ENCODE data around the gene COL17A1. TPM values are rescaled to one million over a fixed set of nuclear protein-coding genes. Genes with fewer than 3 reads are reported as not detected.

Gene COL17A1
- total and polyA plus RNA-seq, 5 donors = 0.07 to 0.43 (median 0.13) TPM; not detected in 1

DNA sequence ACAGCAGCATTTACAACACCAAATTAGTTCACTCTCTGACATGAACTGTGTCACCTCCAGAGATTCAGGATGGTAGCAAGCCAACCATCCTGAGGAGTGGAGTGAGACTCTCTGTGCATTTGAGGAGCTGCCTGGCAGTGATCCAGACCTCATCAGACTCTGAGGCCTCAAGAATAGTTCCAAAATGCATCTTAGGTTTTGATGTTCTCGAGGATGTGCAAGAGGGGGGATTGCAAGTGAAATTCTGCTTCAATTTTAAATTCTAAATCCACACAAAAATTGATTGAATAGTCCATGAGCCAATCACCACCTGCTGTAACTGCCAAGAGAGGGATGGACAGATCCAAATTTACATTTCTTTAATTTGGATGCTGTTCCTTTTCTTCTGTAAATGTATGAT, 69.0 kb downstream of the COL17A1 start:
- no peaks in the 10 kb centered on the region for H3K4me1 ChIP-seq (ENCODE audit: control insufficient read depth, insufficient read depth, low read length)
- ATAC-seq (no peak), DNase-seq (no peak)
- no peak overlapping the region for H3K4me3 ChIP-seq (ENCODE audit: low read length)
- H3K9me3 ChIP-seq (ENCODE audit: control insufficient read depth, low read length) = no peaks in the 10 kb centered on the region
- no peak overlapping the region for H3K27ac ChIP-seq (ENCODE audit: low read length)
- H3K27me3 ChIP-seq (ENCODE audit: control insufficient read depth, insufficient read depth) = no peaks in the 10 kb centered on the region
- 79% methylated on average over 1 of the region's 1 CpG for WGBS
- intact Hi-C loops (cut with DNase I) = no loop called here

DNA sequence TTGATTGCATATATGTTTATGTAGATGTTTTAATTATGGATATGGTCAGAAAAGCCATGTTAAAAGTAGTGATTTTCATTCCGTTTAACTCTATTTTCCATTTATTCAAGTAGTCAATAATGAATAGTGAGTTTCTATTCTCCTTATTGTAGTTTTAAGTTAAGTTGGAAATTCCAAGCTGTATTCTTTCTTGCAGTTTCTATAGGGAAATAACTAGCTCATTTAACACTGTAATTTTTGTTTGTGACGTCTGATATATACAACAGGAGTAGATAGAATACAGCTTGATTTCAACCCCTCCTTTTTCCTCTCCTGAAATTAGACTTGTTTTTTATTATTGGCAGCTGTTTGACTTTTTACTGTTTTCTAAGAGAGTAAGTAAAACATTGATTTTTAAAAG, 71.5 kb downstream of the COL17A1 start:
- Histone ChIP-seq H3K4me1 (ENCODE audit: control insufficient read depth, insufficient read depth, low read length) (no peaks in the 10 kb centered on the region), H3K27me3 (ENCODE audit: control insufficient read depth, insufficient read depth) (no peaks in the 10 kb centered on the region), H3K4me3 (ENCODE audit: low read length) (no peak overlapping the region), H3K9me3 (ENCODE audit: control insufficient read depth, low read length) (no peaks in the 10 kb centered on the region), H3K27ac (ENCODE audit: low read length) (no peak overlapping the region)
- intact Hi-C loops (cut with DNase I) = no loop called here
- WGBS = 86% methylated on average over 2 of the region's 2 CpGs
- DNase-seq = no peak
- no peak for ATAC-seq

DNA sequence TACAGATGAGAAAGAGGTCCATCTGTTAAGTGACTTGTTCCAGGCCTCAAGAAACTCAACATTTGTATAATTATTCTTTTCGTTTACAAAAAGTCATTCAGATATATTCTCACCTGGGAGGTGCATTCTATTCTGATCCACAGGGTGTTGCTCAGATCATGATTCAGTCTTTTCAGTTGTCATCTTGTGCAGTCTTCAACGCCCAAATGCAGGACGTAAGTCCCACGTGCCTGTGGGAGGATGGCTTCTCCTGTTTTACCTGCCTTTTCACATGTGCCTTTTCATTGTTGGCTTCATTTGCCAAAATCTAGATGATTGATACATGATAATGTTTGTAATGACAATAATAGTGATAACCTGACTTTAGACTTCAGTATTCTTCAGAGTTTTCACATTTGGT, 72.2 kb downstream of the COL17A1 start:
- H3K9me3 ChIP-seq (ENCODE audit: control insufficient read depth, low read length) = no peaks in the 10 kb centered on the region
- no peak overlapping the region for H3K27ac ChIP-seq (ENCODE audit: low read length)
- 91% methylated on average over 4 of the region's 4 CpGs for WGBS
- DNase-seq = no peak
- ATAC-seq = no peak
- H3K4me3 ChIP-seq (ENCODE audit: low read length) = no peak overlapping the region
- intact Hi-C loops (cut with DNase I) = no loop called here
- H3K27me3 ChIP-seq (ENCODE audit: control insufficient read depth, insufficient read depth) = no peaks in the 10 kb centered on the region
- no peaks in the 10 kb centered on the region for H3K4me1 ChIP-seq (ENCODE audit: control insufficient read depth, insufficient read depth, low read length)

DNA sequence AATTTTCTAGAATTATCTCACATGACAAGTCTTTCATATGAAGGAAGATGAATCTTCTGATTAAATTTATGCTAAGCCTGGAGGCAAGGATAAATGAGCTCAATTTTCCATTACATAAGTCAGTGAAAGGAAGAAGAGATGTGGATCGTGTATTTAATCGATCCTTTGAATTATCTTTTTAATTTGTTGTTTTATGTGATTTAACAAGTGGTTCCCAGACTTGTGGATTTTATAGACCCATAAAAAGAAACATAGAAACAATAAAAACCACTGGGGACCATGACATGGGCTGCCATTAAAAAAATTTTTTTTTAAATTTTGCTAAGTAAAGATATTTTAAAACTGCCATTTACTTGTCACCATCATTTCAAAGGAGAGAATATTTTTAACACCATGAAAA, 73.8 kb downstream of the COL17A1 start:
- no peaks in the 10 kb centered on the region for H3K4me1 ChIP-seq (ENCODE audit: control insufficient read depth, insufficient read depth, low read length)
- WGBS = 93% methylated on average over 2 of the region's 2 CpGs
- H3K27ac ChIP-seq (ENCODE audit: low read length) = no peak overlapping the region
- intact Hi-C loops (cut with DNase I) = no loop called here
- H3K4me3 ChIP-seq (ENCODE audit: low read length) = no peak overlapping the region
- no peak for DNase-seq
- H3K9me3 ChIP-seq (ENCODE audit: control insufficient read depth, low read length) = no peaks in the 10 kb centered on the region
- no peak for ATAC-seq
- H3K27me3 ChIP-seq (ENCODE audit: control insufficient read depth, insufficient read depth) = no peaks in the 10 kb centered on the region

DNA sequence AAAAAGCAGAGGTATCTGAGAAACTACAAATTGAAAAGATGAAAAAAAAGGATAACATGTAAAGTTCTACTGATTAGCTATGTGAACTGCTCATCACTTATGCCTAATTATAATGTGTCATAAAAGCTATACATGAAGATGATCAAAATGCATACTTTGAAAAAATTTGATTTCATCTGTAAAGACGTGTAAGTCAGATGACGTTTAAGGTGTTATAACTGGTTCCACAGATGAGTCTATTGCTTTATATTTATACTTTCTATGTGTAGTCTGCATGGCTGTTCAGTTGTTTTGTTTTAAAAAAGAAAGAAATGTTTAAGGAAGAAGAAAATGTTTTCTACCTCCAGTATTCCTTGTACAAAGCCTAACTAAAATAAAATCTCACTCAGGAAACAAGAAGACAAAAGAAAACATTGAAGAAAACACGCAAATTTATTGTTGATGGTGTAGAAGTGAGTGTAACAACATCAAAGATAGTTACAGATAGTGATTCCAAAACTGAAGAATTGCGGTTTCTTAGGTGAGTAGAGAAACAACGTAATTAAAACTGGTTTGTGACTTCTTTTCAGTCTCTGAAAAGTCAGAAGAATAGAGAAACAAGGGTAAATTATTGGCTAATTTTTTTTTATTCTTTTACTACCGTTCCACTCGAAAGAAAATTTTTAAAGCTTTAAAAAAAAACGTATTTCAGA, 80.4 kb downstream of the COL17A1 start:
- H3K4me1 ChIP-seq (ENCODE audit: control insufficient read depth, insufficient read depth, low read length) = no peaks in the 10 kb centered on the region
- H3K27ac ChIP-seq (ENCODE audit: low read length) = no peak overlapping the region
- DNase-seq (no peak), ATAC-seq (no peak)
- 90% methylated on average over 8 of the region's 8 CpGs for WGBS
- no peaks in the 10 kb centered on the region for H3K9me3 ChIP-seq (ENCODE audit: control insufficient read depth, low read length)
- no peaks in the 10 kb centered on the region for H3K27me3 ChIP-seq (ENCODE audit: control insufficient read depth, insufficient read depth)
- H3K4me3 ChIP-seq (ENCODE audit: low read length) = no peak overlapping the region
- intact Hi-C loops (cut with DNase I) = loop anchor here in 1 of 4 donors (10.0 kb wide), 1 partner anchor 121 kb away; no protein-coding TSS in a partner anchor

DNA sequence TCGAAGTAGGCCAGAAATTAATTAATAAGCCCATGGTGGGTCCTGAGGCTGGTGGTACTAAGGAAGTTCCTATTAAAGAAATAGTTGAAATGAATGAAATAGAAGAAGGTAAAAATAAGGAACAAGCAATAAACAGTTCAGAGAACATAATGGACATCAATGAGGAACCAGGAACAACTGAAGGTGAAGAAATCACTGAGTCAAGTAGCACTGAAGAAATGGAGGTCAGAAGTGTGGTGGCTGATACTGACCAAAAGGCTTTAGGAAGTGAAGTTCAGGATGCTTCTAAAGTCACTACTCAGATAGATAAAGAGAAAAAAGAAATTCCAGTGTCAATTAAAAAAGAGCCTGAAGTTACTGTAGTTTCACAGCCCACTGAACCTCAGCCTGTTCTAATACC, 82.8 kb downstream of the COL17A1 start:
- DNase-seq (no peak), ATAC-seq (no peak)
- Histone ChIP-seq H3K9me3 (ENCODE audit: control insufficient read depth, low read length) (no peaks in the 10 kb centered on the region), H3K4me3 (ENCODE audit: low read length) (no peak overlapping the region), H3K27ac (ENCODE audit: low read length) (no peak overlapping the region), H3K27me3 (ENCODE audit: control insufficient read depth, insufficient read depth) (no peaks in the 10 kb centered on the region), H3K4me1 (ENCODE audit: control insufficient read depth, insufficient read depth, low read length) (no peaks in the 10 kb centered on the region)
- WGBS = 100% methylated on average over 1 of the region's 1 CpG
- intact Hi-C loops (cut with DNase I) = loop anchor here in 1 of 4 donors (10.0 kb wide), 1 partner anchor 118 kb away; no protein-coding TSS in a partner anchor

DNA sequence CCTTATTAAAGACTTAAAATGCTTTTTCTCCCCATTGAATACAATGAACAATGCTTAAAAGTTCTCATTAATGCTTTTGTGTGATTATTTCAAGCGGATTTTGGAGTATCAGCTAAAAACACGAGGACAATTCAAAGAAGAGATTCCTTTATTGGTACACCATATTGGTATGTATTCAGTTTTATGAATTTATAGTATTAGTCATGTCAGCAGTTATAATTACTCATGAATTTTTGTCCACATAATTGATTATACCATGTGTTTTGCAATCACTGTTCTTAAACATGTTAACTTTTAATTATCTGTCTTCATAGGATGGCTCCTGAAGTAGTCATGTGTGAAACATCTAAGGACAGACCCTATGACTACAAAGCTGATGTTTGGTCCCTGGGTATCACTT, 86.9 kb downstream of the COL17A1 start:
- intact Hi-C loops (cut with DNase I) = no loop called here

DNA sequence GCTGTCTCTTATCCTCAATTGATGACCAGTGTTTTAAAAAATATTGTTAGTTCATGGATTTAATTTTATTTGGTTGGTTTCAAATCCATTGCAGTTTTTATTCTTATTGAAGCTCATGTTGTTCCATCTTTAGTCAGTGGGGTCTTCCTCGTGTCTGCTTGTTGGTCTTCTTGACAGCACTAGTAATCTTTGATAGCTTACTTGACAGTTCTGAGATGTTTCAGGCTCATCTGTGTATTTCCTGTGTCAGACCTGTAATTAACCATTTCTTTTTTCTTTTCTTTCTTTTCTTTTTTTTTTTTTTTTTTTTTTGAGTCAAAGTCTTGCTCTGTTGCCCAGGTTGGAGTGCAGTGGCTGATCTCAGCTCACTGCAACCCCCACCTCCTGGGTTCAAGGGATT, 90.5 kb downstream of the COL17A1 start:
- Histone ChIP-seq H3K9me3 (ENCODE audit: control insufficient read depth, low read length) (no peaks in the 10 kb centered on the region), H3K4me1 (ENCODE audit: control insufficient read depth, insufficient read depth, low read length) (no peaks in the 10 kb centered on the region), H3K27ac (ENCODE audit: low read length) (no peak overlapping the region), H3K4me3 (ENCODE audit: low read length) (no peak overlapping the region), H3K27me3 (ENCODE audit: control insufficient read depth, insufficient read depth) (no peaks in the 10 kb centered on the region)
- 84% methylated on average over 1 of the region's 1 CpG for WGBS
- ATAC-seq = no peak
- intact Hi-C loops (cut with DNase I) = no loop called here
- DNase-seq = no peak

More for the DNA sequence above, 86.9 kb downstream of the COL17A1 start:
- ATAC-seq (no peak), DNase-seq (no peak)
- H3K4me3 ChIP-seq (ENCODE audit: low read length) = no peak overlapping the region
- H3K27ac ChIP-seq (ENCODE audit: low read length) = no peak overlapping the region
- H3K4me1 ChIP-seq (ENCODE audit: control insufficient read depth, insufficient read depth, low read length) = no peaks in the 10 kb centered on the region
- H3K27me3 ChIP-seq (ENCODE audit: control insufficient read depth, insufficient read depth) = no peaks in the 10 kb centered on the region
- H3K9me3 ChIP-seq (ENCODE audit: control insufficient read depth, low read length) = no peaks in the 10 kb centered on the region
- WGBS = 92% methylated on average over 2 of the region's 2 CpGs

DNA sequence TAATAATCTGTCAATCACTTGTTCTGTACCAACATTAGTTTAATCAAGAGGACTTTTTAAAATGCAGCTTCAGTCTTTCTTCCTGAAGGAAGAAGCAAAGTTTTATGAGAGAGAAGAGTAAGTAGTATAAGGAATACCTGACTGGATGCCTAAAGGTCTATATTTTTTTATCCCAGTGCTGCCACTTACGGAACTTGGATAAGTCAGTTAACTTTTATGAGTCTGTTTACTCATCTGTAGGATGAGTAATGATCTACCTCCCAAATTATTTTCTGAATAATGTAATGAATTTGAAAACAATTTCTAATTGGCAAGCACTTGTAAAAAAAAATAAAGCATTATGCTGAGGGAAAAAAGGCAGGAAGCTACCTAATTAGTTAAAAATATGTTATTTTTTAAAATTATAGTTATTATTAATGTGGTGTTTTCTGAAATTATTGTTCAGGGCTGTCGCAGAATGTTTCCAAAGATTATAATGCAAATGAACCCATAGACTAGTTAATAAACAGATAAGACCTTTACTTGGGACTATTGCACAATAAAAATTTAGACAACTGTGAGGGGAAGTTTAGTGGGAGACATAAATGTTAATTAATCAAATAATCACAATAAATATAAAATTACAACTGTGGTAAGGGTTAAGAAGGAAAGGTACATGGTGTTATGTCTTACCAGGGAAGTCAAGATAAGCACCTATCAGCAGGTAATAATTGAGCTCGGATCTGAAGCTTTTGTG, 94.1 kb downstream of the COL17A1 start:
- H3K9me3 ChIP-seq (ENCODE audit: control insufficient read depth, low read length) = no peaks in the 10 kb centered on the region
- H3K27ac ChIP-seq (ENCODE audit: low read length) = no peak overlapping the region
- H3K4me1 ChIP-seq (ENCODE audit: control insufficient read depth, insufficient read depth, low read length) = no peaks in the 10 kb centered on the region
- intact Hi-C loops (cut with DNase I) = no loop called here
- no peaks in the 10 kb centered on the region for H3K27me3 ChIP-seq (ENCODE audit: control insufficient read depth, insufficient read depth)
- H3K4me3 ChIP-seq (ENCODE audit: low read length) = no peak overlapping the region
- WGBS = 75% methylated on average over 3 of the region's 3 CpGs
- DNase-seq = no peak
- no peak for ATAC-seq

DNA sequence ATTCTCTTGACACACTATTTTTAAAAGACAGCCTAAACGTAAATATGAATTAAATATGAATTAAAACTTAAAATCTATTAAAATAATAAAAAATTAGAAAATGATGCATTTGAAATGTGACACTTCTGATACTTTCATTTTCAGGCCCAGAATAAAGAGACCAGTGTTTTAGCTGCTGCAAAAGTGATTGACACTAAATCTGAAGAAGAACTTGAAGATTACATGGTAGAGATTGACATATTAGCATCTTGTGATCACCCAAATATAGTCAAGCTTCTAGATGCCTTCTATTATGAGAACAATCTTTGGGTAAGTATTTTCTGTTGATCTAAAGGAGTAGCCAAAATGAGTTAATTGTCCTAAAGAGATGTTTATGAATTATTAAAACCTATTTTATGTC, 95.1 kb downstream of the COL17A1 start:
- Histone ChIP-seq H3K4me3 (ENCODE audit: low read length) (no peak overlapping the region), H3K27ac (ENCODE audit: low read length) (no peak overlapping the region), H3K27me3 (ENCODE audit: control insufficient read depth, insufficient read depth) (no peaks in the 10 kb centered on the region), H3K4me1 (ENCODE audit: control insufficient read depth, insufficient read depth, low read length) (peaks cover 2% of the 10 kb centered on the region), H3K9me3 (ENCODE audit: control insufficient read depth, low read length) (no peaks in the 10 kb centered on the region)
- DNase-seq (no peak), ATAC-seq (no peak)
- intact Hi-C loops (cut with DNase I) = no loop called here
- 68% methylated on average over 1 of the region's 1 CpG for WGBS

DNA sequence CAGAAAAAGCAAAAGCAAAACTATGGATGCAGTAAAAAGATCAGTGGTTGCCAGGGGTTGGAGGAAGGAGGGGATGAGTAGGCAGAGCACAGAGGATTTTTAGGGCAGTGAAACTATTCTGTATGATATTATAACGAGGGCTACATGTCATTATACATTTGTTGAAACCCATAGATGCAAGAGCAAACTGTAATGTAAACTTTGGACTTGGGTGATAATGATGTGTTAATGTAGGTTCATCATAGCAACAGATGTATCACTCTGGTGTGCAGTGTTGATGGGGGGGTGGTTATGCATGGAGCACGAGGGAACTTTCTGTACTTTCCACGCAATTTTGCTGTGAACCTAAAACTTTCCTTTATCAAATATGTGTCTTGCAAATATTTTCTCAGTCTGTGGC, 95.6 kb downstream of the COL17A1 start:
- ATAC-seq = no peak
- no peak overlapping the region for H3K4me3 ChIP-seq (ENCODE audit: low read length)
- WGBS = 62% methylated on average over 3 of the region's 3 CpGs
- no peaks in the 10 kb centered on the region for H3K9me3 ChIP-seq (ENCODE audit: control insufficient read depth, low read length)
- H3K4me1 ChIP-seq (ENCODE audit: control insufficient read depth, insufficient read depth, low read length) = peaks cover 2% of the 10 kb centered on the region
- no peaks in the 10 kb centered on the region for H3K27me3 ChIP-seq (ENCODE audit: control insufficient read depth, insufficient read depth)
- no peak for DNase-seq
- no peak overlapping the region for H3K27ac ChIP-seq (ENCODE audit: low read length)
- intact Hi-C loops (cut with DNase I) = no loop called here

Data from right cardiac atrium (tissue), 5 donors.